ENCODE measurements around the gene ARHGEF2. TPM values are rescaled to one million over a fixed set of nuclear protein-coding genes. Genes with fewer than 3 reads are reported as not detected.

ARHGEF2 gene
- total RNA-seq, 1 experiment from 2014 or later, result 90.1 TPM

DNA sequence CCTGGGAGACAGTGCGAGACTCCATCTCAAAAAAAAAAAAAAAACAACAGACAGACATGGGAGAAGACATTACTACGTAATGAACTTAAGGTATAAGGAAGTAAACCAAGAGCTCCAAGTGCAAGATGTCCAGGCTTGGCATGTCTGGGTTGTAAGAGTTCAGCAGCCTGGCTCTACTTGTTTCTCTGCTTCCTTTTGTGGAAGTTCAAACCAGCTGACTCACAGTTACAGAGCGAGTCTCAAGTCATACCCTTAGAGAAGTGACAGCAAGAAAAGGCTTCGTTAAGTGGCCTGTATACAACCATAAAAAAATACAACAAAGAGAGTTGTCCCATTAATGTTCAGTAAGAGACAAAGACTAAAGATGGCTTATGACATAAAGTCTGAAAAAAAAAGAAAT, 68.5 kb downstream of the ARHGEF2 start:
- no peak overlapping the region for H3K4me3 ChIP-seq (replicated peaks in 1 of 2; ENCODE audit: low read depth in 1 of 2, low read length in 2 of 2)
- no peaks in the 10 kb centered on the region for H3K9me3 ChIP-seq (ENCODE audit: control insufficient read depth in 1 of 2, insufficient read depth in 1 of 2, low read depth in 1 of 2, low read length in 2 of 2)
- CTCF ChIA-PET, result no interaction called here
- RAD21 ChIA-PET (ENCODE audit: low non-redundant PET in 1 of 2, low total read pairs in 2 of 2, uncharacterized antibody in 2 of 2, unreplicated experiment in 2 of 2), result no interaction called here
- no peak overlapping the region for H3K9ac ChIP-seq (ENCODE audit: low read length)
- H3K4me2 ChIP-seq (ENCODE audit: low read length), result no peak overlapping the region
- H3K36me3 ChIP-seq (ENCODE audit: control insufficient read depth in 1 of 2, insufficient read depth in 2 of 2, low read length in 2 of 2), result peaks cover 47 to 70% of the 10 kb centered on the region in 2 experiments
- intact Hi-C loops (cut with micrococcal nuclease), result no loop called here
- TF ChIP-seq POLR2A (IDR thresholded peaks at IDR 0.05; ENCODE audit: borderline replicate concordance, extremely low read depth, insufficient read depth, insufficient read length) (no peak), MAX (IDR thresholded peaks at IDR 0.05) (no peak), RAD21 (IDR thresholded peaks at IDR 0.05; ENCODE audit: low read depth) (no peak), EGR1 (IDR thresholded peaks at IDR 0.05; ENCODE audit: low read depth) (no peak), ZFX (IDR thresholded peaks at IDR 0.05) (no peak), EZH2 (IDR thresholded peaks at IDR 0.05) (no peak), SRF (IDR thresholded peaks at IDR 0.05; ENCODE audit: low read depth) (no peak), SIN3A (IDR thresholded peaks at IDR 0.05; ENCODE audit: low read depth) (no peak), ZNF274 (IDR thresholded peaks at IDR 0.05; ENCODE audit: low read depth, low read length) (no peak), FOSL1 (IDR thresholded peaks at IDR 0.05; ENCODE audit: low read depth) (no peak), YY1 (IDR thresholded peaks at IDR 0.05; ENCODE audit: extremely low read depth, insufficient replicate concordance, low read depth, low read length) (no peak), POLR2AphosphoS5 (IDR thresholded peaks at IDR 0.05; ENCODE audit: low read depth, low read length) (no peak), TCF7L2 (IDR thresholded peaks at IDR 0.05; ENCODE audit: borderline replicate concordance, extremely low read depth, insufficient read depth, insufficient read length) (no peak), JUND (IDR thresholded peaks at IDR 0.05) (no peak), SP1 (IDR thresholded peaks at IDR 0.05; ENCODE audit: low read depth) (no peak)
- TF ChIP-seq, protein P1, sequence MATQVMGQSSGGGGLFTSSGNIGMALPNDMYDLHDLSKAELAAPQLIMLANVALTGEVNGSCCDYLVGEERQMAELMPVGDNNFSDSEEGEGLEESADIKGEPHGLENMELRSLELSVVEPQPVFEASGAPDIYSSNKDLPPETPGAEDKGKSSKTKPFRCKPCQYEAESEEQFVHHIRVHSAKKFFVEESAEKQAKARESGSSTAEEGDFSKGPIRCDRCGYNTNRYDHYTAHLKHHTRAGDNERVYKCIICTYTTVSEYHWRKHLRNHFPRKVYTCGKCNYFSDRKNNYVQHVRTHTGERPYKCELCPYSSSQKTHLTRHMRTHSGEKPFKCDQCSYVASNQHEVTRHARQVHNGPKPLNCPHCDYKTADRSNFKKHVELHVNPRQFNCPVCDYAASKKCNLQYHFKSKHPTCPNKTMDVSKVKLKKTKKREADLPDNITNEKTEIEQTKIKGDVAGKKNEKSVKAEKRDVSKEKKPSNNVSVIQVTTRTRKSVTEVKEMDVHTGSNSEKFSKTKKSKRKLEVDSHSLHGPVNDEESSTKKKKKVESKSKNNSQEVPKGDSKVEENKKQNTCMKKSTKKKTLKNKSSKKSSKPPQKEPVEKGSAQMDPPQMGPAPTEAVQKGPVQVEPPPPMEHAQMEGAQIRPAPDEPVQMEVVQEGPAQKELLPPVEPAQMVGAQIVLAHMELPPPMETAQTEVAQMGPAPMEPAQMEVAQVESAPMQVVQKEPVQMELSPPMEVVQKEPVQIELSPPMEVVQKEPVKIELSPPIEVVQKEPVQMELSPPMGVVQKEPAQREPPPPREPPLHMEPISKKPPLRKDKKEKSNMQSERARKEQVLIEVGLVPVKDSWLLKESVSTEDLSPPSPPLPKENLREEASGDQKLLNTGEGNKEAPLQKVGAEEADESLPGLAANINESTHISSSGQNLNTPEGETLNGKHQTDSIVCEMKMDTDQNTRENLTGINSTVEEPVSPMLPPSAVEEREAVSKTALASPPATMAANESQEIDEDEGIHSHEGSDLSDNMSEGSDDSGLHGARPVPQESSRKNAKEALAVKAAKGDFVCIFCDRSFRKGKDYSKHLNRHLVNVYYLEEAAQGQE (IDR thresholded peaks at IDR 0.05; ENCODE audit: low read depth), result no peak
- TF ChIP-seq, protein P2, sequence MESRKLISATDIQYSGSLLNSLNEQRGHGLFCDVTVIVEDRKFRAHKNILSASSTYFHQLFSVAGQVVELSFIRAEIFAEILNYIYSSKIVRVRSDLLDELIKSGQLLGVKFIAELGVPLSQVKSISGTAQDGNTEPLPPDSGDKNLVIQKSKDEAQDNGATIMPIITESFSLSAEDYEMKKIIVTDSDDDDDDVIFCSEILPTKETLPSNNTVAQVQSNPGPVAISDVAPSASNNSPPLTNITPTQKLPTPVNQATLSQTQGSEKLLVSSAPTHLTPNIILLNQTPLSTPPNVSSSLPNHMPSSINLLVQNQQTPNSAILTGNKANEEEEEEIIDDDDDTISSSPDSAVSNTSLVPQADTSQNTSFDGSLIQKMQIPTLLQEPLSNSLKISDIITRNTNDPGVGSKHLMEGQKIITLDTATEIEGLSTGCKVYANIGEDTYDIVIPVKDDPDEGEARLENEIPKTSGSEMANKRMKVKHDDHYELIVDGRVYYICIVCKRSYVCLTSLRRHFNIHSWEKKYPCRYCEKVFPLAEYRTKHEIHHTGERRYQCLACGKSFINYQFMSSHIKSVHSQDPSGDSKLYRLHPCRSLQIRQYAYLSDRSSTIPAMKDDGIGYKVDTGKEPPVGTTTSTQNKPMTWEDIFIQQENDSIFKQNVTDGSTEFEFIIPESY (IDR thresholded peaks at IDR 0.05; ENCODE audit: extremely low read depth, insufficient replicate concordance, low read length), result no peak
- DNase-seq (ENCODE audit: low read depth, low spot score) (no peak), ATAC-seq (no peak)
- peaks cover 0 to 23% of the 10 kb centered on the region in 2 experiments; a peak in 2 of 4 replicates for H3K4me1 ChIP-seq (ENCODE audit: control insufficient read depth in 1 of 2, insufficient read depth in 2 of 2, low read length in 2 of 2)
- H3K9me2 ChIP-seq (ENCODE audit: insufficient read depth), result no peaks in the 10 kb centered on the region
- no TSS peak for BruUV-seq (replicated peaks)
- H3K79me2 ChIP-seq (ENCODE audit: insufficient read depth, low read length), result peaks cover 16% of the 10 kb centered on the region; the same call in 1 of the 2 replicates
- peaks cover 8% of the 10 kb centered on the region; the same call in 1 of the 2 replicates for H4K20me1 ChIP-seq (ENCODE audit: insufficient read depth)
- POLR2A ChIA-PET, result no interaction called here
- H2AFZ ChIP-seq (ENCODE audit: low read depth, low read length, poor library complexity, severe bottlenecking), result no peak overlapping the region
- no peaks in the 10 kb centered on the region for H3K27me3 ChIP-seq (ENCODE audit: insufficient read depth, low read length)
- H3K27ac ChIP-seq (ENCODE audit: low read depth, low read length), result no peak overlapping the region
